RWPE1 (cell line): ENCODE measurements around the gene WDFY4.

Source experiments
- CTCF ChIA-PET: fragments of 350-600 bp; sonication (Branson Sonifier 250); formaldehyde crosslinking; extraction: SDS; loops from one replicate; lab custom pipeline; 2021; lab: Yijun Ruan, JAX
- POLR2A ChIA-PET: fragments of 400-600 bp; formaldehyde crosslinking; extraction: SDS; loops from one replicate; lab custom pipeline; 2020; ENCODE audit warnings: antibody characterized with exemption; ENCODE audit not compliant: low non-redundant PET; lab: Yijun Ruan, JAX
- DNase-seq: peaks from one replicate; pipeline ENCODE4 v3.0.0; 2012; ENCODE audit warnings: low spot score
- H3K27ac ChIP-seq: fragments of 450-650 bp; 2 replicates; pipeline ENCODE4 v1.5.1; 2017
- TF ChIP-seq, protein P1 (sequence below): fragments of 450-650 bp; conservative IDR thresholded peaks from 2 replicates; pipeline ENCODE4 v1.5.1; 2017; ENCODE audit warnings: low read depth, mild to moderate bottlenecking

Gene WDFY4

DNA sequence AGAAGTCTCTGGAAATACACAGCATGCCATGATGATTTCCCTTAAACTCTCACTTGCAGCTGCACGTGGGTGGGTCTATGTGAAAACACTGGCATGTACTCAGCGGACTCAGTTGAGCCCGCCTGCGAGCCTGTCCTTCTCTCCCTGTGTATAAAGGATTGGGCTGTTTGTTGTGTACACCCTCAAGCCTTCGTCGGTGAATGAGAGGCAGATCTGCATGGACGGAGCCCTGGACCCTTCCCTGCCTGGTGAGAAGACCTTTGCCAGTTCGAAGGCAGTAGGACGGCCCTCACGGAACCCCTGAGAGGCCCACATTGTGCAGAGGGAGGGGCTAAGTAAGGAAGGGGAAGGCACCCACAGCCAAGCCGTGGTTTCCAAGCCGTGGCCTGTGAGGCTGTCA lies 121.2 kb downstream of the WDFY4 start:
- CTCF ChIA-PET: no interaction called here

DNA sequence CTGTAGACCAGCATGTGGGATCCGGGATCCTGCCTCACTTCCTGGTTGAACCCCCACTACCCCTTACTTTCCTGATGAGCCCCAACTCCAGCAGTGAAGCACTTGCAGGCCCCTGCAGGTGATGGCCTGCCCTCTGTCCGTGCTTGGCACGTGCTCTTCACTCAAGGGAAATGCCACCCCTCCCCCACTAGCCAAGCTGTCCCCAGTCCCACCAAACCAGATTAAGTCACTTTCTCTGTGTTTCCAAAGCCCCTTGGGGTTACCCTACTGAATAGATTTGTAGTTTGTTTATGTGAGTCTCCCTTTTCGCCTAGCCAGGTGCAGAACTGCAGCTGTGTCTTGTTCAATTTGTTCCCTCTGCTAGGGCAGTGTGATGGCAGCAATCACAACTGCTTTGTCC lies 121.7 kb downstream of the WDFY4 start:
- CTCF ChIA-PET: no interaction called here
- POLR2A ChIA-PET: no interaction called here
- no peak for DNase-seq
- TF ChIP-seq, protein P1, sequence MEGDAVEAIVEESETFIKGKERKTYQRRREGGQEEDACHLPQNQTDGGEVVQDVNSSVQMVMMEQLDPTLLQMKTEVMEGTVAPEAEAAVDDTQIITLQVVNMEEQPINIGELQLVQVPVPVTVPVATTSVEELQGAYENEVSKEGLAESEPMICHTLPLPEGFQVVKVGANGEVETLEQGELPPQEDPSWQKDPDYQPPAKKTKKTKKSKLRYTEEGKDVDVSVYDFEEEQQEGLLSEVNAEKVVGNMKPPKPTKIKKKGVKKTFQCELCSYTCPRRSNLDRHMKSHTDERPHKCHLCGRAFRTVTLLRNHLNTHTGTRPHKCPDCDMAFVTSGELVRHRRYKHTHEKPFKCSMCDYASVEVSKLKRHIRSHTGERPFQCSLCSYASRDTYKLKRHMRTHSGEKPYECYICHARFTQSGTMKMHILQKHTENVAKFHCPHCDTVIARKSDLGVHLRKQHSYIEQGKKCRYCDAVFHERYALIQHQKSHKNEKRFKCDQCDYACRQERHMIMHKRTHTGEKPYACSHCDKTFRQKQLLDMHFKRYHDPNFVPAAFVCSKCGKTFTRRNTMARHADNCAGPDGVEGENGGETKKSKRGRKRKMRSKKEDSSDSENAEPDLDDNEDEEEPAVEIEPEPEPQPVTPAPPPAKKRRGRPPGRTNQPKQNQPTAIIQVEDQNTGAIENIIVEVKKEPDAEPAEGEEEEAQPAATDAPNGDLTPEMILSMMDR: no peak
- no peak overlapping the region for H3K27ac ChIP-seq

More for the DNA sequence above, 121.2 kb downstream of the WDFY4 start:
- POLR2A ChIA-PET: no interaction called here
- no peak overlapping the region for H3K27ac ChIP-seq
- no peak for DNase-seq
- TF ChIP-seq, protein P1: no peak

DNA sequence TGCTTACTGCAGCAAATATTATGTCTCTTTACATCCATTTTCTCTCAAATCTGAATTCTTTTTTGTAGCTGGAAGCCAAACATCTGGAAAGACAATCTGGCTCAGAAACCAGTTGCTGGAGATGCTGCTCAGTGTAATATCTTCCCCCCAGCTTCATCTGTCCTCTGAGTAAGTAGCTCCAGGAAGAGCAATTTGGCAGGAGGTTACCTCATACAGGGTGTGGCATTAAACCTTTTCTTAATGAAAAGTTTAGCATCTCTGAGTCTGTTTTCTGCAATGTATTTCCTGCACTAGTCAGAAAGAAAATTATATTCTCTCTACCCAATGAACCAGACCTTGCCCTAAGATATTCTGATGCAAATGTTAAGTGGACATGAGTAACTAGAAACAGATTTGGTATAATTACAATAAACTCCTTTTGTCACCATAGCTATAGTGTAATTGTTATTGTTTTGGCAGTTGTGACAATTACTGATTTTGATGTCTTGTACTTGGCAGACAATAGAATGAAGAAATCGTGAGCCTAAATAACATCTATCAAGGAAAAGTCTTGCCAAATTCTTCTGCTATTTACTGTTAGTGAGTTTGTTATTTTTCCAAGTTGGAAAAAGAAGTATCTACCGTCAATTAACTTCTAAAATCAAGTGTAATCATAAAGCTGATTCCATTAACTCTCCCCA lies 123.3 kb downstream of the WDFY4 start:
- TF ChIP-seq, protein P1: no peak
- ChIA-PET POLR2A (no interaction called here), CTCF (no interaction called here)
- H3K27ac ChIP-seq: no peak overlapping the region
- no peak for DNase-seq

DNA sequence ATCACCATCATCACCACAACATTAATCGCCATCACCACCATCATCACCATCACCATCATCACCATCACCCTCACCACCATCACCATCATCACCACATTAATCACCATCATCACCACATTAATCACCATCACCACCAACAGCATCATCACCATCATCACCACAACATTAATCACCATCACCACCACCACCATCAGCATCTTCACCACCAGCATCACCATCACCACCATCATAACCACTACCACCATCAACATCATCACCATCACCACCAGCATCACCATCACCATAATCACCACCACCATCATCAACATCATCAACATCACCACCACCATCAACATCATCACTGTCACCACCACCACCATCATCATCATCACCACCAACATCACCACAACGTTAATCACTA lies 124.6 kb downstream of the WDFY4 start:
- TF ChIP-seq, protein P1: no peak
- ChIA-PET POLR2A (no interaction called here), CTCF (no interaction called here)
- H3K27ac ChIP-seq: no peak overlapping the region
- DNase-seq: no peak

DNA sequence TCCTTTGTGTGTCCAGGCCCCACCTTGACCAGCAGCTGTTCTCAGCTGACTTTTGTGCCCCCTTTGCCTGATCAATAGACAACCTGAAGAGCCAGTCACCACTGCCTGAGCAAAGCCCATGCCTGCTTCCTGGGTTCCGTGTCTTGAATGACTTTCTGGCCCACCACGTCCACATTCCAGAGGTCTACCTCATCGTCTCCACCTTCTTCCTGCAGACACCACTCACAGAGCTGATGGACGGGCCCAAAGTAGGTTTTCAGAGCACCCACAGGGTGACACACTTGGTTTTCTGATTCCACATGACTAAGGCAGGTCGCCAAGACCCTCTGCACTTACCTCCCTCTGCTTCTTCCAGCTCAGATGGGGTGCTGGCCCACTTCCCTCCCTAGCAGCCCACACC lies 126.8 kb downstream of the WDFY4 start:
- no peak overlapping the region for H3K27ac ChIP-seq
- POLR2A ChIA-PET: no interaction called here
- TF ChIP-seq, protein P1: no peak
- DNase-seq: peak; percentile 9
- CTCF ChIA-PET: no interaction called here

DNA sequence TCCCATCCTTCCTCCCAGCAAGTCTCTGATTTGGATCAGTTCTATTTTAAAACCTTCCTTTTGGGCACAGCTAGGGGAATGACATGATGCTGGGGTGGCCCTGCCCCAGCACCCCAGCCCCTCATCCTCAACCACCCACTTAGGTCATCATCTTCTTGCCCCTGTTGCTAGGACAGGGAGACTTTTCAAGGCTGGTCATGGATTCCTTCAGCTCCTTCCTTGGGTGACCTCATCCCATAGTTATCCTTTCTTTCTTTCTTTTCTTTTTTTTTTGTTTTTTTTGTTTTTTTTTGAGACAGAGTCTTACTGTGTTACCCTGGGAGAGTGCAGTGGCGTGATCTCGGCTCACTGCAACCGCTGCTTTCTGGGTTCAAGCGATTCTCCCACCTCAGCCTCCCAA lies 127.2 kb downstream of the WDFY4 start:
- no peak for DNase-seq
- ChIA-PET CTCF (no interaction called here), POLR2A (no interaction called here)
- TF ChIP-seq, protein P1: no peak
- no peak overlapping the region for H3K27ac ChIP-seq
